Measurements from ENCODE around the gene ARF1.
"Not testable (repeated sequence)": the region's sequence is repeated elsewhere in the genome, so short reads cannot be mapped to it uniquely, and the experiment has no call there.

ARF1 gene

DNA sequence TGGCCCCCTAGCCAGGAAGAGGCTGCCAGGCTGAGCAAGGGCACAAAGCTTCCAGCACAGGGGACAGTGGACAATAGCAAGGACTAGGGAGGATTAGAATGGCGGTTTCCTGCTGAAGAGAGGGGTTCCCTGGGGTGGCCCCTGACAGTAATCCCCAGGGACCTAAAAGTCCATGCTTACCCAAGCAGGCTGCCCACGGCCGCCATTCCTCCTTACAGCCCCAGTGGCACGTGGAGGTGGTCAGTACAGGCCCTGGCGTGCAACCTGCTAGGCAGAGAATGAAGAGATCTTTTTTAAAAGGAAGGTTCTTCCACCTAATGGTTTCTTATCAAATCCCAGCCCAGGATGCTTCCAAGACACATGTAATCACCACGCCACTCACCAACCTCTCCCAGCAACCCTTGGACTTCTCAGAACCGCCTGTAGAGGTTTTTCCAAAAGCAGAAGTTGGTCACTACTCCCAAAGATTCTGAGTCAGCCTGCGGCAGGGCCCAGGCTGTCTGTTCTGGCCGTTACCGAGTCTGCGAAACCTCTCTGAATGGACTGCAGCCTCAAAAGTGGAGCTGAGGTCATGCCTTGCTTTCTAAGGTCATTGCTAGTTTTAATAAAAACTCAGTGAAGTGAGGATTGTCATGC lies 25.7 kb downstream of the ARF1 start:
- Histone ChIP-seq H3K27ac (ENCODE audit: low read depth, low read length) (no peak overlapping the region), H3K9ac (ENCODE audit: low read depth, low read length) (peak overlapping the region; percentile 79; the same call in 1 of the 2 replicates), H3K27me3 (ENCODE audit: control insufficient read depth, insufficient read depth, low read length) (no peaks in the 10 kb centered on the region), H3K36me3 (ENCODE audit: control insufficient read depth, insufficient read depth, low read length) (peaks cover 22% of the 10 kb centered on the region), H3K4me1 (ENCODE audit: control insufficient read depth, insufficient read depth, low read length) (peaks cover 3% of the 10 kb centered on the region; the same call in 1 of the 2 replicates), H3K9me3 (ENCODE audit: control insufficient read depth, insufficient read depth, low read length) (no peaks in the 10 kb centered on the region), H3K4me3 (ENCODE audit: low read depth, low read length) (peak overlapping the region; percentile 79)

DNA sequence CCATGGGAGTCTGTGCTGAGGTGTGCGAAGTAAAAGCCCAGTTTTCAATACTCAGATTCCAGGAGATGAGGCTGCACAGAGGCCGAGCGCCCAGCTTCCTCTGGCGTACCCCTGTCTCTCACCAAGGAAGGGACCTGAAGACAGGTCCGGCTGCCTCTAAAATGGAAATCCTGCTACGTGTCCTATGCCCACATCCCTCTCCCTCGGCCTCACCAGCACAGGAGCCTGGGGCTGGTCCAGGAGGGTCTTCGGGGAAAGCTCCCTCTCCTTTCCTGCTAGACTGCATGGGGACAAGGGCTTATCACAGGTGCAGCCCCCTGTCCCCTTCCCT lies 26.2 kb downstream of the ARF1 start:
- no peaks in the 10 kb centered on the region for H3K9me3 ChIP-seq (ENCODE audit: control insufficient read depth, insufficient read depth, low read length)
- H3K4me1 ChIP-seq (ENCODE audit: control insufficient read depth, insufficient read depth, low read length), result peaks cover 3% of the 10 kb centered on the region; the same call in 1 of the 2 replicates
- peak overlapping the region; percentile 79 for H3K9ac ChIP-seq (ENCODE audit: low read depth, low read length)
- H3K27me3 ChIP-seq (ENCODE audit: control insufficient read depth, insufficient read depth, low read length), result no peaks in the 10 kb centered on the region
- H3K36me3 ChIP-seq (ENCODE audit: control insufficient read depth, insufficient read depth, low read length), result peaks cover 22% of the 10 kb centered on the region
- peak overlapping the region; percentile 79 for H3K4me3 ChIP-seq (ENCODE audit: low read depth, low read length)
- H3K27ac ChIP-seq (ENCODE audit: low read depth, low read length), result peak overlapping the region; percentile 39

DNA sequence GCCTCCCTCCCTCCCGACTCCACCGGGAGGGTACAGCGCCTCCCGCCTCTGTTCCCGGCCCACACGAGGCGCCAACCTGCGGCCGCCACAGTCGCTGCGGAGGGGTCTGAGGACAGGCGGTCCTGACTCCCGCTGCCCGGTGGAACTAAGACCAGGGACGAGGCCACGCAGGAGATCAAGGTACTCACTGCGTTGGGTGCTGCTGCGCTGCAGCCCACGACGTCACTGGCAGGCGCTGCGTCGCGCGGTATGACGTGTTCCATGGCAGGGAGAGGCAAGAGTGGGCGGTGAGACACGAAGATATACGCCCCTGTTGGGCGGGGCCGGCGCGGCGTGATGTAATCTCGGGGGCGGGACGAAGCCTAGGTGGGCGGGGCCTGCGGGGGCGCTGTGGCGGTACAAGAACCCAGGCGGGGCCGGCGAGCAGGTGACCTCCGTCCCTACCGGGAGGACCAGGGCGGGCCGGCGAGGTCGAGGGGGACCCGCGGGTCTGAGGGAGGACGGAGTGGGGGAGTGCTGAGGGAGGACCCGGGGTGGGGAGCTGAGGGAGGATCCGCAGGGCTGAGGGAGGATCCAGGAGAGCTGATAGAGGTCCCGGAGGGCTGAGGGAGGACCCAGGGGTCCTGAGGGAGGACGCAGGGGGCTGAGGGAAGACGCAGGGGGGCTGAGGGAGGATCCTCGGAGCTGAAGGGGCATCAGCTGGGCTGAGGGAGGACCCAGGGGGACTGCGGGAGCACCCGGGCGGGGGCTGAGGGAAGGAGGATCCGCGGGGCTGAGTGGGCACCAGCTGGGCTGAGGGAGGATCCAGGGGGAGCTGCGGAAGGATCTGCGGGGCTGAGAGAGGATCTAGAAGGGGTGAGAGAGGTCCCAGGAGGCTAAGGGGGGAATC lies 26.8 kb downstream of the ARF1 start, which contains the start of gene MRPL55:
MRPL55 (minus strand) TSS at position 227 of the 889 bp plus-strand sequence. CDS start 1,039 bp downstream, outside the sequence.
- peak within 1 kb of the TSS; percentile 79 for H3K9ac ChIP-seq (ENCODE audit: low read depth, low read length)
- peak within 1 kb of the TSS; percentile 39 for H3K27ac ChIP-seq (ENCODE audit: low read depth, low read length)
- peak within 1 kb of the TSS; percentile 79 for H3K4me3 ChIP-seq (ENCODE audit: low read depth, low read length)
- peaks cover 3% of the 10 kb centered on the region; the same call in 1 of the 2 replicates for H3K4me1 ChIP-seq (ENCODE audit: control insufficient read depth, insufficient read depth, low read length)
- peaks cover 22% of the 10 kb centered on the region for H3K36me3 ChIP-seq (ENCODE audit: control insufficient read depth, insufficient read depth, low read length)
- H3K27me3 ChIP-seq (ENCODE audit: control insufficient read depth, insufficient read depth, low read length), result no peaks in the 10 kb centered on the region
- H3K9me3 ChIP-seq (ENCODE audit: control insufficient read depth, insufficient read depth, low read length), result no peaks in the 10 kb centered on the region

DNA sequence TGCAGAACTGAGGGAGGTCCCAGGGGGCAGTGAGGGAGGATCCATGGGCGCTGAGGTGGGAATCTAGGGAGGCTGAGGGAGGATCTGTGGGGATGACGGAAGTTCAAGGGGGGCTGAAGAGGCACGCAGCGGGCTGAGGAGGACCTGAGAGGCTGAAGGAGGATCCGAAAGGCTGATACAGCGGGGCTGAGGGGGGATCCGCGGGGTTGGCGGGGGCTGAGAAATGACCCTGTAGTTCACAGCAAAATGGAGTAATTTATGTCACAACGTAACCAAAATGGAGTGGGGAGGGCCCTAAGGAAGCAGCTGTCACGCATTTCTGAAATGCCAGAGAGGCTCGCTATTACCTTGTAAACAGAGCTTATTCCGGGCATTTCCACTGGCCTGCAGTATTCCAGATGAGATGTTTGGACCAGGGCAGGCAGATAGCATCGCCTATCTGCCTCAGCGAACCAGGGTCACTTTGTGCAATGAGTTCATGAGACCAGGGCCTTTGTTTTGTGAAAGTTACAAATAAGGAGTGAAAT lies 27.5 kb downstream of the ARF1 start:
- H3K27ac ChIP-seq (ENCODE audit: low read depth, low read length), result no peak overlapping the region

DNA sequence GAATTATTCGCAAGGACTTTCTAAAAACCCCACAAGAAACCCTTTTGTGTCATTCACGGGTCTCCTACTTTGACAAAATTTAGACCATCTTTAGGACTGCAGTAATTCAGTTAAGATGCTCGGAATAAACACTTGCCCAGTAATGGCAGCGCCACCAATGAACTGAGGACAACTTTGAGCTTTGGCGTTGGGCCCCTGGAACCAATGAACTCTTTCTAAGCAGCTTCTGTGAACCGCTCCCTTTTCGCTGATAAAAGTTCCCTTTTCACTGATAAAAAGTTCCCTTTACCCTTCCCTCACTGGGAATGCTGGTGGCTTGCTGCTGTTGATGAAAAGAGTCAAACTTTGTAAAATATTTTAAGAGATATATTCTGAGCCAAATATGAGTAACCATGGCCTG lies 28.0 kb downstream of the ARF1 start:
- Histone ChIP-seq H3K9ac (ENCODE audit: low read depth, low read length) (no peak overlapping the region), H3K4me1 (ENCODE audit: control insufficient read depth, insufficient read depth, low read length) (peaks cover 3% of the 10 kb centered on the region; the same call in 1 of the 2 replicates), H3K4me3 (ENCODE audit: low read depth, low read length) (no peak overlapping the region), H3K27ac (ENCODE audit: low read depth, low read length) (no peak overlapping the region), H3K36me3 (ENCODE audit: control insufficient read depth, insufficient read depth, low read length) (peaks cover 22% of the 10 kb centered on the region), H3K9me3 (ENCODE audit: control insufficient read depth, insufficient read depth, low read length) (peaks cover 5% of the 10 kb centered on the region; the same call in 1 of the 2 replicates), H3K27me3 (ENCODE audit: control insufficient read depth, insufficient read depth, low read length) (no peaks in the 10 kb centered on the region)

More for the DNA sequence above, 27.5 kb downstream of the ARF1 start:
- Histone ChIP-seq H3K36me3 (ENCODE audit: control insufficient read depth, insufficient read depth, low read length) (peaks cover 22% of the 10 kb centered on the region), H3K9me3 (ENCODE audit: control insufficient read depth, insufficient read depth, low read length) (no peaks in the 10 kb centered on the region), H3K4me1 (ENCODE audit: control insufficient read depth, insufficient read depth, low read length) (peaks cover 3% of the 10 kb centered on the region; the same call in 1 of the 2 replicates), H3K9ac (ENCODE audit: low read depth, low read length) (no peak overlapping the region), H3K27me3 (ENCODE audit: control insufficient read depth, insufficient read depth, low read length) (no peaks in the 10 kb centered on the region), H3K4me3 (ENCODE audit: low read depth, low read length) (peak overlapping the region; percentile 79)

DNA sequence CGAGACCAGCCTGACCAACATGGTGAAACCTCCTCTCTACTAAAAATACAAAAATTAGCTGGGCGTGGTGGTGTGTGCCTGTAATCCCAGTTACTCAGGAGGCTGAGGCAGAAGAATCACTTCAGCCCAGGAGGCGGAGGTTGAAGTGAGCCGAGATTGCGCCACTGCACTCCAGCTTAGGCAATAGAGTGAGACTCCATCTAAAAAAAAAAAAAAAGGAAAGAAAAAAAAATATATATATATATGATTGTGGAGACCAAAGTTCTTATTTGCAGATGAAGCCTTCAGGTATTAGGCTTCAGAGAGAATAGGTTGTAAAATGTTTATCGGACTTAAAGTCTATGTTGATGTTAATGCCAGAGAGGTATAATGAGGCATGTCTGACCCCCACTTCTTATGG lies 28.8 kb downstream of the ARF1 start:
- H3K27me3 ChIP-seq (ENCODE audit: control insufficient read depth, insufficient read depth, low read length); H3K27ac ChIP-seq (ENCODE audit: low read depth, low read length); H3K9ac ChIP-seq (ENCODE audit: low read depth, low read length); H3K4me1 ChIP-seq (ENCODE audit: control insufficient read depth, insufficient read depth, low read length); H3K4me3 ChIP-seq (ENCODE audit: low read depth, low read length); H3K9me3 ChIP-seq (ENCODE audit: control insufficient read depth, insufficient read depth, low read length): not testable (repeated sequence)
- H3K36me3 ChIP-seq (ENCODE audit: control insufficient read depth, insufficient read depth, low read length), result peaks cover 15% of the 10 kb centered on the region

DNA sequence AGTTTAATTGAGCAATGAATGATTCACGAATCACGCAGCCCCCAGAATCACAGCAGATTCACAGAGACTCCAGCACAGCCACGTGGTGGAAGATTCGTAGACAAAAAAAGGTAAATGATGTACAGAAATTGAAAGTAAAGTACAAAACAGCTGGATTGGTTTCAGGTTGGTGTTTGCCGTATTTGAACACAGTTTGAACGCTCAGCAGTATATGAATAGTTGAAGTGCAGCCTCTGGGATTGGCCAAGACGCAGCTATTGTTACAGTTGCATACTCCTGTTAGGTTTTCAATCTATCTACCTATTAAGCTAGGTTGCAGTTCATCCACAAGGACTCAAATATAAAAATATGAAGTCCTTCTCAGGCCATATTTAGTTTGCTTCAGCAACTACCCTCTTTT lies 29.7 kb downstream of the ARF1 start:
- H3K27ac ChIP-seq (ENCODE audit: low read depth, low read length), result no peak overlapping the region
- peaks cover 3% of the 10 kb centered on the region; the same call in 1 of the 2 replicates for H3K4me1 ChIP-seq (ENCODE audit: control insufficient read depth, insufficient read depth, low read length)
- H3K9ac ChIP-seq (ENCODE audit: low read depth, low read length), result no peak overlapping the region
- H3K4me3 ChIP-seq (ENCODE audit: low read depth, low read length), result no peak overlapping the region
- H3K27me3 ChIP-seq (ENCODE audit: control insufficient read depth, insufficient read depth, low read length), result no peaks in the 10 kb centered on the region
- peaks cover 6% of the 10 kb centered on the region for H3K36me3 ChIP-seq (ENCODE audit: control insufficient read depth, insufficient read depth, low read length)
- peaks cover 8% of the 10 kb centered on the region; the same call in 1 of the 2 replicates for H3K9me3 ChIP-seq (ENCODE audit: control insufficient read depth, insufficient read depth, low read length)

DNA sequence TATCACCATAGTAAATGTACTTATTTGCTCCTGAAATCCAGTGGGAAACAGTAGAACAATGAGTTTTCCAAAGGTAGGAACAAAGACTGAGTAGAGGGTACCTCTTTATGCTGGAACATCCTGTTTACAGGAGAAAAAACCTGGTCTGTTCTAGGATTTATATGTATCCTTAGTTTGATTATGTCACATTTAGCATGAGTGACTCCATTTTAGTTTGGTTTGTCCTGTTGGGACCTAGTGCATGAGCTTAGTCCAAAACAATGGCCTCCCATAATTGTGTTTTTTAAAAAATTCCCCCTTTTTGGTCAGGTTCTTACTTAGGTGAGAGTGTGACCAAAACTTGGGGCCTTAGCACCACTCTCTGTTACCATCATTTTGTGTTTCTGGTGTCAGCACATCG lies 30.1 kb downstream of the ARF1 start:
- Histone ChIP-seq H3K9me3 (ENCODE audit: control insufficient read depth, insufficient read depth, low read length) (peaks cover 11% of the 10 kb centered on the region; the same call in 1 of the 2 replicates), H3K4me1 (ENCODE audit: control insufficient read depth, insufficient read depth, low read length) (peaks cover 3% of the 10 kb centered on the region; the same call in 1 of the 2 replicates), H3K36me3 (ENCODE audit: control insufficient read depth, insufficient read depth, low read length) (peaks cover 2% of the 10 kb centered on the region), H3K9ac (ENCODE audit: low read depth, low read length) (no peak overlapping the region), H3K4me3 (ENCODE audit: low read depth, low read length) (no peak overlapping the region), H3K27me3 (ENCODE audit: control insufficient read depth, insufficient read depth, low read length) (no peaks in the 10 kb centered on the region), H3K27ac (ENCODE audit: low read depth, low read length) (no peak overlapping the region)

DNA sequence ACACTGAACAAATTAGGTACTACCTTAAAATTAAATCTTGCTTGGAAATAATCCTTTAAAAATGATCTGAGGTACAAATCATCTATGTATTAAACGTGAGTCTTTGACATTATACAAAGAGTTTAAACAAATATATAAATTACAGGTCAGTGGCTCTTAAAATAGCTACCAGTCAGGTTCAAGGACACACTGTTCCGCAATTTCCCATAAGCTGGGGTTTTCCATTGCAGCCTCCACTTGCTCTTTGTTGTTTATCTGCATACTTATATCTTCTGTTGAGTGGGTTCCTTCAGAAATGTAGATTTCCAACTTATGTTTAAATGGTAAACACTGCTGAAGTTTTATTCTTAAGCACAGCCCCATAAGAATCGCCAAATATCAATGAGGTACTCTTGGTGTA lies 32.3 kb downstream of the ARF1 start:
- no peaks in the 10 kb centered on the region for H3K27me3 ChIP-seq (ENCODE audit: control insufficient read depth, insufficient read depth, low read length)
- peaks cover 26% of the 10 kb centered on the region for H3K9me3 ChIP-seq (ENCODE audit: control insufficient read depth, insufficient read depth, low read length)
- no peaks in the 10 kb centered on the region for H3K36me3 ChIP-seq (ENCODE audit: control insufficient read depth, insufficient read depth, low read length)
- no peak overlapping the region for H3K27ac ChIP-seq (ENCODE audit: low read depth, low read length)
- no peak overlapping the region for H3K4me3 ChIP-seq (ENCODE audit: low read depth, low read length)
- no peaks in the 10 kb centered on the region for H3K4me1 ChIP-seq (ENCODE audit: control insufficient read depth, insufficient read depth, low read length)
- no peak overlapping the region for H3K9ac ChIP-seq (ENCODE audit: low read depth, low read length)

DNA sequence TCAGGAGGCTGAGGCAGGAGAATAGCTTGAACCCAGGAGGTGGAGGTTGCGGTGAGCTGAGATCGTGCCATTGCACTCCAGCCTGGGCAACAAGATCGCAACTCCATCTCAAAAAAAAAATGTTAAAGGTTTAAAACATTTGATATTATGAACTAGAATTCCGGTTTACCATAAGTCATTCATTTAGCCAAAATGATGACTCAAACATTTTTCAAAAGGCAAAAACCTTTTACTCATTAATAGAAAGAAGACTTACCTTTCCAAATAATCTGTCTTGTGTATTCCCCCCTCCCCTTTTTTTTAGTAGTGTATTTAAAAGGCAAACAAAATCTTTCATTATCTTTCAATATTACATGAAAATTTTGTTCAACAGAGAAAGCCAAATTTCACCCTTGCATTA lies 34.8 kb downstream of the ARF1 start:
- Histone ChIP-seq H3K4me3 (ENCODE audit: low read depth, low read length) (no peak overlapping the region), H3K9me3 (ENCODE audit: control insufficient read depth, insufficient read depth, low read length) (peaks cover 29% of the 10 kb centered on the region), H3K27me3 (ENCODE audit: control insufficient read depth, insufficient read depth, low read length) (0 out of 2 replicates have a peak, but pooled peaks cover under 1% of the 10 kb centered on the region), H3K9ac (ENCODE audit: low read depth, low read length) (no peak overlapping the region), H3K36me3 (ENCODE audit: control insufficient read depth, insufficient read depth, low read length) (no peaks in the 10 kb centered on the region), H3K27ac (ENCODE audit: low read depth, low read length) (no peak overlapping the region), H3K4me1 (ENCODE audit: control insufficient read depth, insufficient read depth, low read length) (no peaks in the 10 kb centered on the region)
